ENCODE data around the gene BEND6. TPM values are rescaled to one million over a fixed set of nuclear protein-coding genes. Genes with fewer than 3 reads are reported as not detected.

Gene BEND6
- total RNA-seq, 1 donor from 2014 or later, result 1.2 TPM

DNA sequence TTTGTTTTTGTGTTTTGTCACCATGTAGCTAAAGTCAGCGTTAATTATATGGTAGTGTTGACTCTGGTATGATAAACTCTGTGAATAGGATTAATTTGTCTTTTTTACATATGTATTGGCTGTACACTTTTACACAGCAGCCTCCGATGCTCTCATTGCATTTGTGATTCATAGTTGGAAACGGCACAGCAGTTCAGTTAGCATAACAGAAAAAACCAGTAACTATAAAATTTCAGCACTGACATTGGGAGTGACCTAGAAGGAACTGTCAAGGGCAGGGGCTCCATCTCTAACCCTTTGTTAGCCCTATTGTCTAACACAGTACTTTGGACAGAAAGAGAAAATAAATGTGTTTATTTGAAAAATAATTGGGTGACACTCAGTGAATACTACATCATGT is 5.6 kb upstream of the BEND6 start:
- DNase-seq, result no peak
- TF ChIP-seq, protein P1, sequence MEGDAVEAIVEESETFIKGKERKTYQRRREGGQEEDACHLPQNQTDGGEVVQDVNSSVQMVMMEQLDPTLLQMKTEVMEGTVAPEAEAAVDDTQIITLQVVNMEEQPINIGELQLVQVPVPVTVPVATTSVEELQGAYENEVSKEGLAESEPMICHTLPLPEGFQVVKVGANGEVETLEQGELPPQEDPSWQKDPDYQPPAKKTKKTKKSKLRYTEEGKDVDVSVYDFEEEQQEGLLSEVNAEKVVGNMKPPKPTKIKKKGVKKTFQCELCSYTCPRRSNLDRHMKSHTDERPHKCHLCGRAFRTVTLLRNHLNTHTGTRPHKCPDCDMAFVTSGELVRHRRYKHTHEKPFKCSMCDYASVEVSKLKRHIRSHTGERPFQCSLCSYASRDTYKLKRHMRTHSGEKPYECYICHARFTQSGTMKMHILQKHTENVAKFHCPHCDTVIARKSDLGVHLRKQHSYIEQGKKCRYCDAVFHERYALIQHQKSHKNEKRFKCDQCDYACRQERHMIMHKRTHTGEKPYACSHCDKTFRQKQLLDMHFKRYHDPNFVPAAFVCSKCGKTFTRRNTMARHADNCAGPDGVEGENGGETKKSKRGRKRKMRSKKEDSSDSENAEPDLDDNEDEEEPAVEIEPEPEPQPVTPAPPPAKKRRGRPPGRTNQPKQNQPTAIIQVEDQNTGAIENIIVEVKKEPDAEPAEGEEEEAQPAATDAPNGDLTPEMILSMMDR (IDR thresholded peaks at IDR 0.05; ENCODE audit: partially characterized antibody, unreplicated experiment), result no peak
- H3K9me3 Mint-ChIP-seq (ENCODE audit: unreplicated experiment), result no peaks in the 10 kb centered on the region
- no peak overlapping the region for H3K27ac Mint-ChIP-seq (ENCODE audit: unreplicated experiment)
- no peak overlapping the region for H3K4me3 Mint-ChIP-seq (ENCODE audit: unreplicated experiment)
- H3K27me3 Mint-ChIP-seq (ENCODE audit: unreplicated experiment), result peaks cover 2% of the 10 kb centered on the region
- peaks cover 2% of the 10 kb centered on the region for H3K4me1 Mint-ChIP-seq (ENCODE audit: low read depth, unreplicated experiment)
- no peaks in the 10 kb centered on the region for H3K36me3 Mint-ChIP-seq (ENCODE audit: unreplicated experiment)

DNA sequence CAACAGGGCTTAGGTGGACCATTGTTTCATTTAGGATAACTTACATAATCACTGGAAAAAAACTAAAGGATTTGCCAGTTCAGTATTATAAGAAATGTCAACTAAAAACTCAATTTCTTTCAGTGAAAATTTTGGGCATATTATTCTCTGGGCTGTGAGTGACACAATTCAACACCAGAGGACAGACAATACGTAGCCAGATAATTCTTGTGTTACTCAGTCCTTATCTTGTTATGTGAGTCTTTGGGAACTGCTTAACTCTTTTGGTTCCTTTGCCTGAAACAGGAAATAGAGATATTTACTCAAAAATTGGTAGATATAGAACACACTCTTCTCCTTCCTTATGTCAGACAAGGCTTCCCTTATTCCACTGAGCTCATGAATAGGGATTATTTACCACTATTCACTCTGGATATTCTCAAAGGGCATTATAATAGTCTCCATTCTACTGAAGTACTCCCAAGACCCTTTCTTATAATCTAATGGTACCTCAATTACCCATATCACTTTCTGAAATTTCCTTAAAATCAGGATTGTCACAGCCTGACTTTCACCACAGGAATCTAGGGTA is 4.9 kb upstream of the BEND6 start:
- H3K27ac Mint-ChIP-seq (ENCODE audit: unreplicated experiment), result no peak overlapping the region

DNA sequence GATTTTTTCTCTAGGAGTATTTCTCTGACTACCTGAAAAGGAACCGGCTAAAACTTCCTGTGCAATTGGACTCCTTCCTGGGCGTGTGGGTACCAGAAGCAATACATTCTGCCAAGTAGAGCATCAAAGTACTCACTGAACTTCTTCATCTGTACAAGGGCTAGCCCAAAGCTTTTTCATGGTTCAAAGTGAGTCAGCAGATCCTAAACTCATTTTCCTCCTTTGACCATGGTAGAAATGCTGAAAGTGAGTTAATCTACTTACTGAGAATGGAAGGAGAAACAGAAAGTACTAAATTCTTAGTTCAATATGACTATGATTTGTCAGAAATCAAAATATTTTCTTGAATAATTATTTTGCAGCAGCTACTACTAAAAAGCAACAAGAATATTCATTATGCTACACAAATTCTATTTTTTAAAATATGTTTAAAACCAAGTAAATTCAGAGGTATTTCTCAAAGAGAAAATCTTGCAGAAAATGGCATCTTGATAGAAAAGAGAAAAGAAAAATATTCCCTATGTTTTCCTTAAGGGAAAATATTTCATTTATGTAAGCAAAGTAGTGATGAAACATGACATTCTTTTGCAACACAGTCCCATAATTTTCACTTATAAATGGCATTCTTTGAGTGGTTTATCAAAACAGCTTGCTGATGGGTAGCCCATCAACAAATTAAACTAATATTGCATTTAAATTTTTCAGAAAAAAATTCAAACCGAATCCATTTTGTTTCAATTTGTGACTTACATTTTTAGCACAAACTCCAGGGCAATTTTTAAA is 3.7 kb upstream of the BEND6 start:
- Mint-ChIP-seq H3K27me3 (ENCODE audit: unreplicated experiment) (peaks cover 2% of the 10 kb centered on the region), H3K36me3 (ENCODE audit: unreplicated experiment) (no peaks in the 10 kb centered on the region), H3K9me3 (ENCODE audit: unreplicated experiment) (no peaks in the 10 kb centered on the region), H3K4me3 (ENCODE audit: unreplicated experiment) (no peak overlapping the region), H3K27ac (ENCODE audit: unreplicated experiment) (no peak overlapping the region), H3K4me1 (ENCODE audit: low read depth, unreplicated experiment) (peaks cover 2% of the 10 kb centered on the region)
- TF ChIP-seq, protein P1 (IDR thresholded peaks at IDR 0.05; ENCODE audit: partially characterized antibody, unreplicated experiment), result no peak
- no peak for DNase-seq

More for the DNA sequence above, 4.9 kb upstream of the BEND6 start:
- H3K27me3 Mint-ChIP-seq (ENCODE audit: unreplicated experiment), result peaks cover 2% of the 10 kb centered on the region
- H3K36me3 Mint-ChIP-seq (ENCODE audit: unreplicated experiment), result no peaks in the 10 kb centered on the region
- H3K9me3 Mint-ChIP-seq (ENCODE audit: unreplicated experiment), result no peaks in the 10 kb centered on the region
- no peak overlapping the region for H3K4me3 Mint-ChIP-seq (ENCODE audit: unreplicated experiment)
- TF ChIP-seq, protein P1 (IDR thresholded peaks at IDR 0.05; ENCODE audit: partially characterized antibody, unreplicated experiment), result no peak
- no peak for DNase-seq
- peaks cover 2% of the 10 kb centered on the region for H3K4me1 Mint-ChIP-seq (ENCODE audit: low read depth, unreplicated experiment)

DNA sequence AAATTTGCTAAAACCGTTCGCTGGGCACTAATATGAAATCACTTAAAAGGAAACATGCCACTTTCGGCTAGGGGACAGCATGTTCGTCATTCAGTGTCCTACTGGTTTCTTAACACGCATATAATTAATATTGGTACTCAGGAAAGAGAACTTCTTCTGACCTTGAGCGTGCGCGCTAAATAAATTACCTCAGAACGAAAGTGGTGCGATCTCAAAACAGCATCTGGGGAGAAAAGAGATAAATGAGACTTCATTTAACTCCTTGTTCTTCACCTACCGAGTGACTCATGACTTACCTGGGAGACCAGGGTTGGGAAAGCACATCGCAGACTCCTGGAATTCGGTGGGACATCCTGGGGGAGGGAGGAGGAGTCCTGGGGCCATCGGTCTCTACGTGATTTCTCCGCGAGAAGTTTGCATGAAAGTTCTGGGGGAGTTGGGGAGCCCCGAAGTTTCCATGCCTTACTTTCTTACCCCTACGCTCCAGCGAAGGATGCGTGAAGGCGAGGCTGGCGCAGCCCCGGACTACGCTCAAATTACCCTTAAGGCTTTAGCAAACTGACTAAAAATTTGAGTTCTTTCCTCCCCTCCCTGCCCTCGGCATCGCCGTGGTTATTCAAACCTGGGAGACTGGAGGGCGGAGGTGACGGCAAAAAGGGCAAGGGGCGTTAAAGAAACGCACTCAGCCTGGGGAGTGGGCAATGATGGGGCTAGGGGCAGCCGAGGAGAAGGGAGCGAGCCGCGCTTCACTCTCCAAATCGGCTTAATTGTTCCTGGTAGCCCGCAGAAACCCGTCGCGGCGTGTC is 1.1 kb upstream of the BEND6 start:
- H3K36me3 Mint-ChIP-seq (ENCODE audit: unreplicated experiment), result no peaks in the 10 kb centered on the region
- no peak overlapping the region for H3K27ac Mint-ChIP-seq (ENCODE audit: unreplicated experiment)
- peaks cover 2% of the 10 kb centered on the region for H3K4me1 Mint-ChIP-seq (ENCODE audit: low read depth, unreplicated experiment)
- DNase-seq, result peak; percentile 34
- H3K4me3 Mint-ChIP-seq (ENCODE audit: unreplicated experiment), result peak overlapping the region; percentile 95
- TF ChIP-seq, protein P1 (IDR thresholded peaks at IDR 0.05; ENCODE audit: partially characterized antibody, unreplicated experiment), result no peak
- peaks cover 2% of the 10 kb centered on the region for H3K27me3 Mint-ChIP-seq (ENCODE audit: unreplicated experiment)
- H3K9me3 Mint-ChIP-seq (ENCODE audit: unreplicated experiment), result no peaks in the 10 kb centered on the region
